ENCODE results near the gene SENP3. TPM values are rescaled to one million over a fixed set of nuclear protein-coding genes. Genes with fewer than 3 reads are reported as not detected.

The SENP3 gene
- total and polyA plus RNA-seq, 2 of the 13 experiments (the other 11 are each of a cell fraction or from before 2014, with no cell fraction given), result 55.8 to 75.4 TPM

GRCh38 chr17:7561589-7562207 lies at the start of gene SENP3 (continued):
- TF ChIP-seq ZBED4 (CRISPR knock-in tag; IDR thresholded peaks at IDR 0.05; ENCODE audit: borderline replicate concordance) (no peak), ZBTB10 (CRISPR knock-in tag; IDR thresholded peaks at IDR 0.05; ENCODE audit: borderline replicate concordance) (no peak), FOXJ3 (CRISPR knock-in tag; IDR thresholded peaks at IDR 0.05; ENCODE audit: borderline replicate concordance) (no peak), DMTF1 (CRISPR knock-in tag; IDR thresholded peaks at IDR 0.05) (no peak), CHCHD3 (CRISPR knock-in tag; IDR thresholded peaks at IDR 0.05) (no peak), FOXP1 (IDR thresholded peaks at IDR 0.05) (no peak), FOXP1 (CRISPR knock-in tag; IDR thresholded peaks at IDR 0.05) (no peak), ZNF281 (CRISPR knock-in tag; IDR thresholded peaks at IDR 0.05; ENCODE audit: borderline replicate concordance) (peak; percentile 65), RCOR2 (CRISPR knock-in tag; IDR thresholded peaks at IDR 0.05) (no peak), DZIP1 (CRISPR knock-in tag; IDR thresholded peaks at IDR 0.05) (no peak; the same call in 1 of the 2 replicates), THAP7 (CRISPR knock-in tag; IDR thresholded peaks at IDR 0.05) (no peak)
